ENCODE data around the gene PROSER2. TPM values are rescaled to one million over a fixed set of nuclear protein-coding genes. Genes with fewer than 3 reads are reported as not detected.

Gene PROSER2
- total RNA-seq, 3 donors from 2014 or later, result 2.9 to 9.5 (median 8.5) TPM

DNA sequence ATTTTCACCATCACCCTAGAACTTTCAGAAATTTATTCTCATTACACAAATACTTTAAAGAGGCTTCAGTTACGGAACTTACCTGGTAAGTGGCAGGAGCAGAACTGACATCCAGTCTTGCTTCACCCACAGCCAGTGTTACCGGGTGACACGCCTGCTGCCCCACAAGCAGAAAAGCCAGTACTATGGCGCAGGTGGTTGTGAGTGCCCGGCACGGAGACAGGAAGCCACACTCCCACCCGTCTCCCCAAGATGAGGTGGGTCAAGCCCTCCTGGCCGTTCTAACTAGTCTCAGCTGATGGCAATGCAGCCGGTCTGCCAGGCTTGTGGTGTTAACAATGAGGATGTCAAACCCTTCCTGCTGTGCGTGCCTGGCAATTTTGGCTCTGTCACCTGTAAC lies 86.9 kb downstream of the PROSER2 start:
- H3K27ac ChIP-seq, result no peak overlapping the region
- H3K9me3 ChIP-seq, result no peaks in the 10 kb centered on the region
- no peak for DNase-seq (ENCODE audit: low spot score in 2 of 2)
- intact Hi-C loops (cut with DNase I; ENCODE audit: low total_unique reads), result no loop called here
- no peaks in the 10 kb centered on the region for H3K36me3 ChIP-seq
- no peaks in the 10 kb centered on the region for H3K27me3 ChIP-seq
- TF ChIP-seq POLR2AphosphoS5 (IDR thresholded peaks at IDR 0.05) (no peak), CTCF (IDR thresholded peaks at IDR 0.05) (no peak), POLR2A (IDR thresholded peaks at IDR 0.05) (no peak)
- no peak overlapping the region for H3K4me3 ChIP-seq
- H3K4me1 ChIP-seq, result no peaks in the 10 kb centered on the region

DNA sequence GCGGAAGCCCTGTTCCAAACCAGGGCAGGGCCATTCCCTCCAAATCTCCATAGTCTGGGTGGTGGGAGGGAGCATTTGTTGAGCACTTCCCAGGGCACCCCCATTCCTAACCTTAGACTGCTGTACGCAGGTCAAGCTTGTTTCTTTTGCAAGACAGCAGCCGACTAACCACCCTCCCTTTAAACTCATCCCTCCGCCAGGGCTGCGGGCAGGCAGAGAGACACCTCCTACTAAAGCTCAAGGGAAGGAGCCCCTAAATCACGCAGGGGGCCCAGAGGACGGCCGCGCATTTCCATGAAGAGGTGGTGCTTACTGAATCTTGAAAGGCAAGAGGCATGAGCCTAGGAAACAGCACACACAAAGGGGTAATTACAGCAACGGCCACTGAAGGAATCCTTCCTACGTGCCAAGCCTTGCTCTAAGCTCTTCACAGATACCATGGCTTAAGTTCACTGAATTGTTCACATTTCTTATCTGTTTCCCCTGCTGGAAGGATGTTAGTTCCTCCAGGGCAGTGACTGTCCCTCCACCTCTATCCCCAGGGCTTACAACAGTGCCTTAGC lies 90.0 kb downstream of the PROSER2 start:
- H3K4me1 ChIP-seq, result no peaks in the 10 kb centered on the region
- H3K4me3 ChIP-seq, result no peak overlapping the region
- H3K9me3 ChIP-seq, result no peaks in the 10 kb centered on the region
- H3K27ac ChIP-seq, result no peak overlapping the region
- DNase-seq (ENCODE audit: low spot score in 2 of 2), result no peak
- intact Hi-C loops (cut with DNase I; ENCODE audit: low total_unique reads), result no loop called here
- TF ChIP-seq CTCF (IDR thresholded peaks at IDR 0.05) (no peak), POLR2AphosphoS5 (IDR thresholded peaks at IDR 0.05) (no peak), POLR2A (IDR thresholded peaks at IDR 0.05) (no peak)
- H3K36me3 ChIP-seq, result no peaks in the 10 kb centered on the region
- no peaks in the 10 kb centered on the region for H3K27me3 ChIP-seq

GRCh38 chr10:11918384-11918783 lies 95.2 kb downstream of the PROSER2 start:
- H3K27ac ChIP-seq, result no peak overlapping the region
- DNase-seq (ENCODE audit: low spot score in 2 of 2), result no peak
- intact Hi-C loops (cut with DNase I; ENCODE audit: low total_unique reads), result no loop called here
- no peak for TF ChIP-seq CTCF (IDR thresholded peaks at IDR 0.05)
- TF ChIP-seq POLR2AphosphoS5 (IDR thresholded peaks at IDR 0.05), result no peak
- no peak for TF ChIP-seq POLR2A (IDR thresholded peaks at IDR 0.05)
- H3K9me3 ChIP-seq, result no peaks in the 10 kb centered on the region
- H3K36me3 ChIP-seq, result no peaks in the 10 kb centered on the region
- H3K4me3 ChIP-seq, result no peak overlapping the region
- H3K4me1 ChIP-seq, result no peaks in the 10 kb centered on the region
- H3K27me3 ChIP-seq, result no peaks in the 10 kb centered on the region

GRCh38 chr10:11919271-11919670 lies 96.1 kb downstream of the PROSER2 start:
- Histone ChIP-seq H3K27me3 (no peaks in the 10 kb centered on the region), H3K4me3 (no peak overlapping the region), H3K9me3 (no peaks in the 10 kb centered on the region), H3K4me1 (no peaks in the 10 kb centered on the region), H3K36me3 (no peaks in the 10 kb centered on the region), H3K27ac (no peak overlapping the region)
- no peak for DNase-seq (ENCODE audit: low spot score in 2 of 2)
- intact Hi-C loops (cut with DNase I; ENCODE audit: low total_unique reads), result no loop called here
- TF ChIP-seq POLR2AphosphoS5 (IDR thresholded peaks at IDR 0.05) (no peak), POLR2A (IDR thresholded peaks at IDR 0.05) (no peak), CTCF (IDR thresholded peaks at IDR 0.05) (no peak)

Other genes starting within 250 kb of the PROSER2 start
- 10 to 100 TPM; 13.8 to 28.7 (median 19.7) TPM for gene USP6NL, start 211.7 kb upstream of the PROSER2 start, total RNA-seq
- 100 to 1,000 TPM in 2 of 3 donors, 10 to 100 TPM in 1; 62.6 to 256 (median 132) TPM for gene ECHDC3, start 81.0 kb upstream of the PROSER2 start, total RNA-seq
- gene UPF2, start 219.5 kb downstream of the PROSER2 start, total RNA-seq, result 10 to 100 TPM; 22.4 to 32.9 (median 29.2) TPM
- 10 to 100 TPM; 22.3 to 35.7 (median 31.9) TPM for gene DHTKD1, start 245.6 kb downstream of the PROSER2 start, total RNA-seq